Astrocyte (in vitro differentiated cells and primary cell): ENCODE results near the gene CLIP2. TPM values are rescaled to one million over a fixed set of nuclear protein-coding genes. Genes with fewer than 3 reads are reported as not detected.
"Not testable (repeated sequence)": the region's sequence is repeated elsewhere in the genome, so short reads cannot be mapped to it uniquely, and the experiment has no call there.

Source experiments
- DNase-seq: peaks from one replicate; pipeline ENCODE4 v3.0.0-alpha.2; 2010; ENCODE audit warnings: low read depth
- FAIRE-seq: peaks from 2 replicates; lab custom pipeline; 2011; peaks lifted over from hg19 to GRCh38; lab: Jason Lieb, UNC
- H2AFZ ChIP-seq: 2 replicates; pipeline ENCODE4 v1.6.0; 2012; ENCODE audit warnings: low read depth, low read length, inconsistent platforms
- H3K27ac ChIP-seq: 2 replicates; pipeline ENCODE4 v1.5.1; 2011; ENCODE audit warnings: low read depth, low read length, inconsistent platforms
- H3K27me3 ChIP-seq: 2 replicates; pipeline ENCODE4 v1.6.0; 2011; ENCODE audit warnings: low read length, inconsistent platforms; ENCODE audit not compliant: insufficient read depth
- H3K36me3 ChIP-seq: 2 replicates; pipeline ENCODE4 v1.5.1; 2011; ENCODE audit warnings: low read length, inconsistent platforms; ENCODE audit not compliant: insufficient read depth
- H3K4me1 ChIP-seq: 2 replicates; pipeline ENCODE4 v1.5.1; 2011; ENCODE audit warnings: low read length, inconsistent platforms; ENCODE audit not compliant: insufficient read depth
- H3K4me2 ChIP-seq: 2 replicates; pipeline ENCODE4 v1.6.0; 2012; ENCODE audit warnings: low read length, inconsistent platforms
- H3K4me3 ChIP-seq: 2 replicates; pipeline ENCODE4 v1.5.1; 2011; ENCODE audit warnings: low read depth, mild to moderate bottlenecking, low read length, inconsistent platforms; ENCODE audit not compliant: insufficient read depth
- H3K79me2 ChIP-seq: 2 replicates; pipeline ENCODE4 v1.6.0; 2012; ENCODE audit warnings: mild to moderate bottlenecking, low read length, inconsistent platforms; ENCODE audit not compliant: insufficient read depth
- H3K9ac ChIP-seq: 2 replicates; pipeline ENCODE4 v1.6.0; 2012; ENCODE audit warnings: mild to moderate bottlenecking, low read length, inconsistent platforms
- H3K9me3 ChIP-seq: 2 replicates; pipeline ENCODE4 v1.5.1; 2012; ENCODE audit warnings: low read depth, mild to moderate bottlenecking, low read length, inconsistent platforms; ENCODE audit not compliant: insufficient read depth
- H4K20me1 ChIP-seq: 2 replicates; pipeline ENCODE4 v1.6.0; 2012; ENCODE audit warnings: low read length, inconsistent platforms; ENCODE audit not compliant: insufficient read depth
- H3K27ac Mint-ChIP-seq: one replicate; pipeline ENCODE4 v1.8.0; 2021; ENCODE audit warnings: mild to moderate bottlenecking, mixed read lengths; ENCODE audit not compliant: unreplicated experiment
- H3K27me3 Mint-ChIP-seq: one replicate; pipeline ENCODE4 v1.8.0; 2021; ENCODE audit warnings: low read depth, mixed read lengths; ENCODE audit not compliant: unreplicated experiment
- H3K36me3 Mint-ChIP-seq: one replicate; pipeline ENCODE4 v1.8.0; 2021; ENCODE audit warnings: low read depth, mixed read lengths; ENCODE audit not compliant: unreplicated experiment
- H3K4me1 Mint-ChIP-seq: one replicate; pipeline ENCODE4 v1.8.0; 2021; ENCODE audit warnings: low read depth, mixed read lengths; ENCODE audit not compliant: unreplicated experiment
- H3K4me3 Mint-ChIP-seq: one replicate; pipeline ENCODE4 v1.8.0; 2021; ENCODE audit warnings: mild to moderate bottlenecking, moderate library complexity, mixed read lengths; ENCODE audit not compliant: unreplicated experiment
- H3K9me3 Mint-ChIP-seq: one replicate; pipeline ENCODE4 v1.8.0; 2021; ENCODE audit warnings: mild to moderate bottlenecking, mixed read lengths; ENCODE audit not compliant: unreplicated experiment
- CTCF ChIP-seq: IDR thresholded peaks from 2 replicates; pipeline ENCODE4 v1.5.1; 2011; ENCODE audit warnings: low read depth, mild to moderate bottlenecking, inconsistent platforms, low read length, moderate library complexity; ENCODE audit not compliant: insufficient read depth
- EZH2 ChIP-seq: IDR thresholded peaks from 2 replicates; pipeline ENCODE4 v1.6.1; 2012; ENCODE audit warnings: mild to moderate bottlenecking, low read length, inconsistent platforms; ENCODE audit not compliant: insufficient read depth
- total RNA-seq: library from RNA; stranded (reverse); gene quantifications from 2 replicates; pipeline ENCODE4 v1.2.1, GENCODE V29; 2021

The CLIP2 gene
- total RNA-seq, 1 donor from 2014 or later, result 31.4 TPM

GRCh38 chr7:74379938-74380337 lies 90.7 kb downstream of the CLIP2 start:
- Histone ChIP-seq H2AFZ (no peak overlapping the region), H3K9me3 (no peaks in the 10 kb centered on the region), H3K9ac (no peak overlapping the region), H3K36me3 (no peaks in the 10 kb centered on the region), H3K27me3 (no peaks in the 10 kb centered on the region), H4K20me1 (no peaks in the 10 kb centered on the region), H3K27ac (no peak overlapping the region), H3K79me2 (no peaks in the 10 kb centered on the region), H3K4me1 (no peaks in the 10 kb centered on the region), H3K4me2 (no peak overlapping the region), H3K4me3 (no peak overlapping the region)
- no peaks in the 10 kb centered on the region for H3K27me3 Mint-ChIP-seq
- H3K4me1 Mint-ChIP-seq, result peaks cover 2% of the 10 kb centered on the region
- DNase-seq (no peak), FAIRE-seq (no peak)
- no peak for TF ChIP-seq CTCF
- no peak for TF ChIP-seq EZH2
- no peak overlapping the region for H3K27ac Mint-ChIP-seq
- H3K4me3 Mint-ChIP-seq, result no peak overlapping the region
- H3K36me3 Mint-ChIP-seq, result peaks cover 9% of the 10 kb centered on the region
- H3K9me3 Mint-ChIP-seq, result no peaks in the 10 kb centered on the region

- Mint-ChIP-seq H3K27me3 (no peaks in the 10 kb centered on the region), H3K4me3 (no peak overlapping the region), H3K36me3 (peaks cover 9% of the 10 kb centered on the region), H3K27ac (no peak overlapping the region), H3K4me1 (peaks cover 2% of the 10 kb centered on the region), H3K9me3 (no peaks in the 10 kb centered on the region)
- no peak overlapping the region for H3K27ac ChIP-seq
- no peaks in the 10 kb centered on the region for H3K4me1 ChIP-seq
- FAIRE-seq (no peak), DNase-seq (no peak)
- H3K9me3 ChIP-seq, result no peaks in the 10 kb centered on the region
- H2AFZ ChIP-seq, result no peak overlapping the region
- no peaks in the 10 kb centered on the region for H3K36me3 ChIP-seq
- H3K4me3 ChIP-seq, result no peak overlapping the region
- H3K4me2 ChIP-seq, result no peak overlapping the region
- no peak for TF ChIP-seq EZH2
- TF ChIP-seq CTCF, result no peak
- no peaks in the 10 kb centered on the region for H3K79me2 ChIP-seq
- no peak overlapping the region for H3K9ac ChIP-seq
- no peaks in the 10 kb centered on the region for H3K27me3 ChIP-seq
- H4K20me1 ChIP-seq, result no peaks in the 10 kb centered on the region
Observed at GRCh38 chr7:74380720-74381119, 91.5 kb downstream of the CLIP2 start.

GRCh38 chr7:74384086-74384485 lies 94.9 kb downstream of the CLIP2 start:
- FAIRE-seq, H3K36me3 ChIP-seq, H4K20me1 ChIP-seq: not testable (repeated sequence)

GRCh38 chr7:74384854-74385253 lies 95.6 kb downstream of the CLIP2 start:
- H4K20me1 ChIP-seq, H3K9ac ChIP-seq, H2AFZ ChIP-seq, H3K9me3 Mint-ChIP-seq, H3K79me2 ChIP-seq, H3K4me3 ChIP-seq, H3K27me3 Mint-ChIP-seq, DNase-seq, H3K4me2 ChIP-seq, H3K27ac ChIP-seq, H3K4me1 Mint-ChIP-seq, H3K4me1 ChIP-seq, H3K9me3 ChIP-seq, H3K36me3 ChIP-seq, H3K27me3 ChIP-seq, H3K4me3 Mint-ChIP-seq, H3K27ac Mint-ChIP-seq, H3K36me3 Mint-ChIP-seq, FAIRE-seq: not testable (repeated sequence)

More at GRCh38 chr7:74384086-74384485, 94.9 kb downstream of the CLIP2 start:
- not testable (repeated sequence) for H3K36me3 Mint-ChIP-seq, H3K4me1 Mint-ChIP-seq, H3K9me3 Mint-ChIP-seq, H3K9me3 ChIP-seq, DNase-seq, H3K27ac ChIP-seq, H3K4me2 ChIP-seq, H3K4me3 ChIP-seq, H3K4me3 Mint-ChIP-seq, H3K4me1 ChIP-seq, H3K79me2 ChIP-seq, H3K9ac ChIP-seq, H3K27me3 ChIP-seq, H2AFZ ChIP-seq, H3K27ac Mint-ChIP-seq, H3K27me3 Mint-ChIP-seq
